Hepatocyte (in vitro differentiated cells): ENCODE data around the gene FIZ1.

Experiments
- CTCF ChIP-seq: fragments of 200-600 bp; sonication (generic); IDR thresholded peaks from 2 replicates; pipeline ENCODE4 v1.5.1; 2016; ENCODE audit warnings: antibody characterized with exemption, mild to moderate bottlenecking; ENCODE audit not compliant: poor library complexity
- EZH2 ChIP-seq: fragments of 200-600 bp; sonication (generic); IDR thresholded peaks from 2 replicates; pipeline ENCODE4 v1.6.1; 2016; ENCODE audit warnings: antibody characterized with exemption, mild to moderate bottlenecking, borderline replicate concordance

GRCh38 chr19:55625004-55625326 lies 25.6 kb upstream of the FIZ1 start:
- TF ChIP-seq CTCF (no peak), EZH2 (no peak)
